Measurements from ENCODE around the gene ABHD2. TPM values are rescaled to one million over a fixed set of nuclear protein-coding genes. Genes with fewer than 3 reads are reported as not detected.

The ABHD2 gene
- total RNA-seq, 1 donor from 2014 or later: 48.8 TPM

DNA sequence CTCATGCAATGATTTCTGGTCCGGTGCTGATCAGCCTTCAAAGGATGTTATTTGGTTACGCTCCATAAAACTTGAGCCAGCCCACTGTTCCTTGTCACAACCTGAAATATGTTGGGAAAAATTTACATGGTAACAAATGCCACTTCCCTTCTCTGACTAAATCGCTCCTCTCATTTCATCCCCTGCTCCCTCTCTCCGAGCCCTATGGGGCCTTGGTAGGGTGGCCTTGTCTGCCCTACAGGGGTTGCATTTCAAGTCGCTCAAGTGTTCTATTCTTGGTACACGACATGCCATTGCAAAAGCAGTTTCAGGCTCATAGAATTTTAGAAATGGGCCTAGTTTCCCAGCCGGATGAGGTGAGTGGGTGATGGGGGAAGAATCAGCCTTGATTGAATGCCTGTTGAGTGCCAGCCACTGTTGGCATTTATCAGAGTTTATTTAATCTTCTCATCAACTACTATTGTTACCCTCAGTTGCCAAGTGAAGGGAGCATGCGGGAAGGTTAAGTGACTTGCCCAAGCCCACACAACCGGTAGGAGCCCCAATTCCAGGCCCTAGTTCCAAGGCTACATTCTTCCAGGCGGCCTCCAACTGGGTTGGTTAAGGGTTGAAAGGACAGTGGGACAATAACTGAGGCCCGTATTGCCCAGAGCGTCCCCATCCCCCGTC, 961 bp upstream of the ABHD2 start:
- Mint-ChIP-seq H3K4me1 (peaks cover 33% of the 10 kb centered on the region), H3K4me3 (no peak overlapping the region), H3K36me3 (ENCODE audit: low read depth) (no peaks in the 10 kb centered on the region), H3K9me3 (no peaks in the 10 kb centered on the region), H3K27me3 (no peaks in the 10 kb centered on the region), H3K27ac (no peak overlapping the region)
- DNase-seq (no peak), ATAC-seq (ENCODE audit: low read depth) (no peak)
- CTCF ChIA-PET: interaction anchor here (0.9 to 1.4 kb wide), 7 partner anchors 10 to 182 kb away, joined by 3 to 7 read pairs (median 4); no protein-coding TSS in a partner anchor
- intact Hi-C loops (cut with micrococcal nuclease): loop anchor here (1.0 kb wide), 1 partner anchor 156 kb away; the partner anchor contains the start of gene FANCI
- TF ChIP-seq, protein P1, sequence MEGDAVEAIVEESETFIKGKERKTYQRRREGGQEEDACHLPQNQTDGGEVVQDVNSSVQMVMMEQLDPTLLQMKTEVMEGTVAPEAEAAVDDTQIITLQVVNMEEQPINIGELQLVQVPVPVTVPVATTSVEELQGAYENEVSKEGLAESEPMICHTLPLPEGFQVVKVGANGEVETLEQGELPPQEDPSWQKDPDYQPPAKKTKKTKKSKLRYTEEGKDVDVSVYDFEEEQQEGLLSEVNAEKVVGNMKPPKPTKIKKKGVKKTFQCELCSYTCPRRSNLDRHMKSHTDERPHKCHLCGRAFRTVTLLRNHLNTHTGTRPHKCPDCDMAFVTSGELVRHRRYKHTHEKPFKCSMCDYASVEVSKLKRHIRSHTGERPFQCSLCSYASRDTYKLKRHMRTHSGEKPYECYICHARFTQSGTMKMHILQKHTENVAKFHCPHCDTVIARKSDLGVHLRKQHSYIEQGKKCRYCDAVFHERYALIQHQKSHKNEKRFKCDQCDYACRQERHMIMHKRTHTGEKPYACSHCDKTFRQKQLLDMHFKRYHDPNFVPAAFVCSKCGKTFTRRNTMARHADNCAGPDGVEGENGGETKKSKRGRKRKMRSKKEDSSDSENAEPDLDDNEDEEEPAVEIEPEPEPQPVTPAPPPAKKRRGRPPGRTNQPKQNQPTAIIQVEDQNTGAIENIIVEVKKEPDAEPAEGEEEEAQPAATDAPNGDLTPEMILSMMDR (IDR thresholded peaks at IDR 0.05): no peak
- POLR2A ChIA-PET: interaction anchor here (1.2 to 1.8 kb wide), 3 partner anchors 431 to 620 kb away, joined by 3 to 8 read pairs (median 5); partner anchors contain the start of genes MRPL46 and MRPS11

DNA sequence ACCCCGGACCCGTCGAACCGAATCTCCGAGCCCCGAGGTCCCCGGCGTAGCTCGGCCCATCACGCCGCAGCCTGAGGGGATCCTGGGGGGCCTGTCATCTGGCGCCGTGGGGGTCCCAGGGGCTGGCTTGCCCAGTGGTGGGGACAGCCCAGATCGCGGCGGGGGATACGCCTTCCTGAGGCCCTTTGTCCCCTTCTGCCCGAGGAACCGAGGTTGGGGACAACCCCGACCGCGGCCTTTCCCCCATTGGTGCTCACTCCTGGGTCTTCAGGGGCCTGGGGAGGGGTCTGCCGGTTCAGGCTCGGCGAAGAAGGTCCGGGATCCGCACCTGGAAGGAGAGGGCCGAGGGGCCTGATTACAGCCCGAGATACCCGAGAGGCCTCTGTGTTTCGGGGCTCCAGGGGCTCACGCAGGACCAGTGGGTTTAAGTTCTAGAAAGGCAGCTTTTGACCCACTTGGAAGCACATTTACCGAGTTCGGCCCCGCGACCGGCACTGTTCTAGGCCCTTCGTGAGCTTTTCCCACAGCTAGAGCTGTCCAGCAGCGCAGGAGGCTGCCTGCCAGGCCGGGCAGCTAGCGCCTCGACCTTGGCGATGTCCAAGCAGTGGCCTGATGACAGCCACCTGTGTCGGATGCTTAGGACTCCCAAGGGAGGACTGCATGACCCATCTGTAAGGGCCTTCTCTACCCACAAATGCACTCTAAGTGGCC, 504 bp downstream of the ABHD2 start:
- H3K36me3 Mint-ChIP-seq (ENCODE audit: low read depth): no peaks in the 10 kb centered on the region
- POLR2A ChIA-PET: interaction anchor here (0.6 to 1.8 kb wide), 8 partner anchors 10 to 622 kb away, joined by 3 to 8 read pairs (median 4); partner anchors contain the start of genes ISG20, MRPL46 and MRPS11
- intact Hi-C loops (cut with micrococcal nuclease): loop anchor here (1.0 to 2.0 kb wide), 5 partner anchors 40 to 622 kb away; partner anchors contain the start of genes DET1, MFGE8, MRPL46 and MRPS11
- CTCF ChIA-PET: interaction anchor here (1.0 to 1.4 kb wide), 4 partner anchors 8 to 184 kb away, joined by 4 to 7 read pairs (median 5); no protein-coding TSS in a partner anchor
- H3K4me3 Mint-ChIP-seq: no peak overlapping the region
- H3K27me3 Mint-ChIP-seq: no peaks in the 10 kb centered on the region
- H3K27ac Mint-ChIP-seq: no peak overlapping the region
- ATAC-seq (ENCODE audit: low read depth) (no peak), DNase-seq (no peak)
- peaks cover 33% of the 10 kb centered on the region for H3K4me1 Mint-ChIP-seq
- no peaks in the 10 kb centered on the region for H3K9me3 Mint-ChIP-seq
- TF ChIP-seq, protein P1 (IDR thresholded peaks at IDR 0.05): no peak

DNA sequence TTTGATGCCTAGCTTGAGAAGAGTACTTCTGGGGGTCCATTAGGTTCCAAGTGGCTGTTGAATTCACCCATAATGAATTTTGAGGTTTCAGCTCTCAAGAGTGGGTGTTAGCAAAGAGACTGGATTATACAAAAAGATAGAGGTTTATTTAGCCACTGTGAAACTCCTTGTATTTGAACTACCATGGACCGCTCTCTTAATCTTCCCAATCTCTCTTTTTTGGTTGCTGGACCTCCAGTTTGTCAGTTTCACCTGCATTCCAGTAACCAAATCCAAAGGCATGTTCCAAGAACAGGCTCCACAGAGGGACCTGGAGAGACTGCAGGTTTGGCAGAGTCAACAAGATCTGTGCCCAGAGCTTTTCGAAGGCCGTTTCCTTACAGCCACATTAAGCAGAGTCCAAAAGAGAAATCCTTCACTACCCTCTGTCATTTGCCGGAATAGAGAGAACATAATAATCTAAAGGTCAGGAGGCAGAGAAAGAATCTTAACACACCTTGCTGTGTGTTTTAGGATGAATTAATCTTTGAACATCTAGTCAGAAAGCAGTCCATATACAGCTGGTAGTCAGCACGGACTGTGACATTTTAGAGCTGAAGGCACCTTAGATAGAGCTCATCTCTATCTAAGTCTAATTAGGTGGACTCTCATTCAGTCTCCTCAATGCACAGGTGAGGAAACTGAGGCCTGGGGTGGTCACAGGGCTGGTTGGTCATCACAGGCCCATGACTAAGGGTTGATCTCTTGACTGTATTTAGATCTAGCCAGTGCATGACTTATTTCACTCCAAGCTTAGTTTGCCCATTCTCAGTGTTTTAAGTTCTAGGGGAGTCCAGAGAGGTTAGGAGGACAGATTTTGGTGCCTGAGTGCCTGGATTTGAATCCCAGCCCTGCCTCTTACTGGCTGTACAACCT, 1.3 kb downstream of the ABHD2 start:
- Mint-ChIP-seq H3K4me1 (peaks cover 33% of the 10 kb centered on the region), H3K9me3 (no peaks in the 10 kb centered on the region), H3K27ac (peak overlapping the region; percentile 86), H3K27me3 (no peaks in the 10 kb centered on the region), H3K36me3 (ENCODE audit: low read depth) (no peaks in the 10 kb centered on the region), H3K4me3 (no peak overlapping the region)
- ChIA-PET CTCF (interaction anchor here (0.8 to 3.4 kb wide), 3 partner anchors 40 to 194 kb away, joined by 3 to 16 read pairs (median 3); partner anchors contain the start of gene HAPLN3), POLR2A (interaction anchor here (1.2 to 1.5 kb wide), 2 partner anchors 23 to 107 kb away, joined by 3 read pairs; no protein-coding TSS in a partner anchor)
- no peak for ATAC-seq (ENCODE audit: low read depth)
- no peak for DNase-seq
- TF ChIP-seq, protein P1 (IDR thresholded peaks at IDR 0.05): no peak
- intact Hi-C loops (cut with micrococcal nuclease): loop anchor here (1.0 to 2.0 kb wide), 4 partner anchors 39 to 623 kb away; partner anchors contain the start of genes AEN, MRPL46, MRPS11 and POLG

DNA sequence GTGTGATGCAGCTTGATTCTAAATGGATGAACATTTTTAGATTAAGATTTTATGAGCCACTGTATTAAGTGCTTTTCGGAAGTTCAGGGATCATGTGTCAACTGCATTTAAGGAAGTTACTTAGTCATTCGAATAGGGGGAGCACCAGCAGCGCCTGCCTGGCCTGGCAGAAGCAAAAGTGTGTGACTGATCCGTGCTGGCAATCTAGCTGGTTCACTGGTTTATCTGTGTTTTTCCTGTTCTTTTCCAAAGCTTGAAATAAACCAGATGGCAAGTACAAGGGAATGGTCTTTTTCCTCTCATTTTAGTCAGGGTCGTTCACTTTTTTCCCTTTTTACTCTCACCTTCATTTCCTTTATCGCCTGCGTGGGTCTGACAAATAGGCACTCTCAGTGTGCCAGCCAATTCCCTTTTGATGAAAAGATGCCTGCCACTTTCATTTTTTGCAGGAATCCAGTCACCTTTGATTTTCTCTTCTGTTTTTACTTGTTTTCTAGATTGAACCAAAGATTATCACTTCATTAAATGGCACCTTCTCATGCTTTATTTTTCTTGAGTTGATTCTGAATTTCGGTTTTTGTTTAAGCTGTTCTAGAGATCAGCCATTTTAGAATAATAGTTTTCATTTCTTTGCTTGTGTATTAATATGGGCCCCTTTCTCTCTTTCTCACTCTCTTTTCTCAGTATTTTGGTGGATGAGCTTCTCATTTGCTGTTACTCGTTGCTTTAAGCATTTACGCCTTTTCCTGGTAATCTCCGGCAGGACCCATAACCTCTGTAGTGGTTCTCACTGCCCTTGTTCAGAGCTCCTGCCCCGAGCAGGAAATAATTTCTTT, 2.8 kb downstream of the ABHD2 start:
- H3K4me3 Mint-ChIP-seq: no peak overlapping the region
- peaks cover 34% of the 10 kb centered on the region for H3K4me1 Mint-ChIP-seq
- intact Hi-C loops (cut with micrococcal nuclease): loop anchor here (1.0 to 2.0 kb wide), 2 partner anchors 244 to 470 kb away; partner anchors contain the start of genes AEN and POLG
- no peaks in the 10 kb centered on the region for H3K27me3 Mint-ChIP-seq
- H3K36me3 Mint-ChIP-seq (ENCODE audit: low read depth): peaks cover 9% of the 10 kb centered on the region
- no peak for ATAC-seq (ENCODE audit: low read depth)
- H3K27ac Mint-ChIP-seq: peak overlapping the region; percentile 86
- TF ChIP-seq, protein P1 (IDR thresholded peaks at IDR 0.05): no peak
- POLR2A ChIA-PET: no interaction called here
- peak; percentile 23 for DNase-seq
- CTCF ChIA-PET: interaction anchor here (0.6 to 3.4 kb wide), 3 partner anchors 33 to 81 kb away, joined by 3 to 16 read pairs (median 4); no protein-coding TSS in a partner anchor
- no peaks in the 10 kb centered on the region for H3K9me3 Mint-ChIP-seq

All from activated B cell treated with CpG ODN at 0.5 μM for 24 hours (primary cell).